Stimulated activated CD4-positive, alpha-beta T cell treated with anti-CD3 and anti-CD28 coated beads, Interleukin-12 subunit alpha, Interleukin-12 subunit beta, amount 100 ng/mL, for 48 hours (primary cell): ENCODE measurements around the gene ASPSCR1.

ENCODE experiments used
- DNase-seq, 3 donors: peaks; one replicate each; pipeline ENCODE4 v3.0.0-alpha.2; 2020; ENCODE audit warnings: low read depth in 2 of 3, low spot score in 1 of 3

ASPSCR1 gene

DNA sequence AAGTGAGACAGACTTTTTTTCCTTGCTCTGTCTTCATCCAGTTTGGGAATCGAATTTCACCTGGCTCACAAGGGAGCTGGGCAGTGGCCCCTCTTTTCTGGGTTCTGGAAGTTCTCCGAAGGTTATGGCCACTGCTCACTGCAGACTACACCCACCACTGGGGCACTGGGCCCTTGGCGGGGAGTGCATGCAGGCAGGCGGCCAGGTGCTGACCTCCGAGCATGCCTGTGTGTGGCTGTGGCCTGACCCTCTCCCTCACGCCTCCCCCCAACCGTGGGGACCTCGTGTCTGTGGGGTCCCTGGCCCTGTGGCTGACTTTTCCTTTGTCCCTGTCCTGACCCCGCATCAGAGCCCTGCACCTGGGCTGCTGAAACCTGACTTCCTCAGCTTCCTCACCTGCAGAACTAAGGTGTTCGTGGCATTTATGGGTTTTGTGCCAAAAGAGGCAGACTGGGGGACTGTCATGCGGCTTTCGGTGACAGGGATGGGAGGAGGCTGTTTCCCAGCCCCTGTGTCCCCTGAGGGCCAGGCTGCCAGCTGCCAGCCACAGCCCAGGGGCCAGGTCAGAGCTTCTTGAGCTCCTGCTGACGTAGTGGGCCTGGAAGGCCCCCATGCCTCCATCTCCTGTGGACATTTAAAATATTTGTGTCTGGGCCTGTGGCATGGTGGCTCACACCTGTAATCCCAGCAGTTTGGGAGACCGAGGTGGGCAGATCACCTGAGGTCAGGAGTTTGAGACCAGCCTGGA lies 21.4 kb downstream of the ASPSCR1 start:
- DNase-seq, result no peak

DNA sequence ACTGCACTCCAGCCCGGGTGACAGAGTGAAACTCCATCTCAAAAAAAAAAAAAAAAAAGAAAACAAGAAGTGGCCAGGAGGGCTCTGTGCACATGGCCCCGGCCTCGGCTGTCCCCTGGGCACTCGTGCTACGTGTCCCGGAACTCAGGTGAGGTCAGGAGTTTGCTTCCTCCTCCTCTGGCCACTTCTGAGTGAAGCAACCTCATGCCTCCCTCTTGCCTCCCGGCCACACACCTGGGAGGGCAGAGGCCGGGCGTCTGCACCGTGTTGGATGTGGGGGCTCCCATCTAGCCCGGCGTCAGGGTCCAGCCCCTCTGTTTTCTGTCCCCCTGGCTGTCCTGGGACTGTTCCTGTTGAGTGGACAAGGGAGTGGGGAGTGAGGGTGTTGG lies 22.2 kb downstream of the ASPSCR1 start:
- no peak for DNase-seq

- DNase-seq, result no peak
These were observed 22.8 kb downstream of the ASPSCR1 start for GRCh38 chr17:81999976-82000802.

DNA sequence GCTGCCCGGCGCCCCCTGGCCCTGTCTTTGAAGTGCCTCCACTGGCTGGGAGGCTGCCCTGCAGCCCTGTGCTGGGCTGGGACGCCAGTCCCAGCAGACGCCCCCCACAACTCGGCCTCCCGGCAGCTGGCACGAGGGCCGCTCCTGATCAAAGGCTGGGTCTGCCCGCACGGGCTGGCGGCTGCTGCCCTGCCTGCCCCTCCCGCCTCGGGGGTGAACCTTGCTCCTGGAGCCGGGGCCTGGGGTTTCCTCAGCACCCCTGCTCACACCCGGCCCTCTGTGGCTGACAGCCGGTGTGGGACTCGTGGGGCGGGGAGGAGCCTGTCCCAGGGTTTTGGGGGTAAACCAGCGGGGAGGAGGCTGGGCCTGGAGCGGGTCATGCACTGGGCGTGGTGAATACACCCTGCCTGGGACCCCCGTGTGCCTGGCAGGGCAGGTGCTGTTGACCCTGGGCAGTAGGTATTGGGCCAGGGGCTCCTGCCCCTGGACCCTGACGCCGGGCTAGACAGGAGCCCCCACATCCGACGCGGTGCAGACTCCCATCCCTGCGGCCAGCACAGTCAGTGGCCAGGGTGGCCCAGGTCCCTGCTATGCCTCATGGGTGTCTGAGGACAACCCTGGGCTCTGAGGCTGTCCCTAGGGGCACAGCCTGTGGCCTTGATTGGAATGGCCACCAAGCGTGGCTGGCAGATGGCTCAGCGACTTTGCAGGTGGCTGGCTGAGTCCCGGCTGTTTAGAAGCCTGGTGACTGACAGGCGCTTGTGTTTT lies 23.6 kb downstream of the ASPSCR1 start:
- DNase-seq, result no peak

DNA sequence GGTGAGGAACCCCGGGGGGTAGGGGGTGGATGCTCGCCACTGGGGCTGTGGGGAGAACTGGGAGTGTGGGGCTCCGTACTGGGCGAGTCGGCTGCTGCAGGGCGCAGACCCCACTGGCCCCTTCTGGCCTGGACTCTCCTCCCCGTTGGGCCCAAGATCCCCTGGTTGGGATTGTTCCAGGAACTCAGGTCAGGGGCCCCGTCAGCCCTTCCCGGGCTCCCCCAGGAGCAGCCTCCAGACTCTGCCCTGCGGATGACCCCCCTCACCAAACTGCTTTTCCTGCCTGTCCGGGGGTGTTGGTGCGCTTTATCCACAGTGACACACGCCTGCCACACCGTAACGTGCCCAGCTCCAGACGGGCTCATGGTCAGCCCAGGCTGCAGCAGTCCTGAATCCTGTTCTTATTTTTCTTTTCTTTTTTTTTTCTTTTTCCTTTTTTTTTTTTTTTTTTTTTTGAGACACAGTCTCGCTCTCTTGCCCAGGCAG lies 24.2 kb downstream of the ASPSCR1 start:
- no peak for DNase-seq

DNA sequence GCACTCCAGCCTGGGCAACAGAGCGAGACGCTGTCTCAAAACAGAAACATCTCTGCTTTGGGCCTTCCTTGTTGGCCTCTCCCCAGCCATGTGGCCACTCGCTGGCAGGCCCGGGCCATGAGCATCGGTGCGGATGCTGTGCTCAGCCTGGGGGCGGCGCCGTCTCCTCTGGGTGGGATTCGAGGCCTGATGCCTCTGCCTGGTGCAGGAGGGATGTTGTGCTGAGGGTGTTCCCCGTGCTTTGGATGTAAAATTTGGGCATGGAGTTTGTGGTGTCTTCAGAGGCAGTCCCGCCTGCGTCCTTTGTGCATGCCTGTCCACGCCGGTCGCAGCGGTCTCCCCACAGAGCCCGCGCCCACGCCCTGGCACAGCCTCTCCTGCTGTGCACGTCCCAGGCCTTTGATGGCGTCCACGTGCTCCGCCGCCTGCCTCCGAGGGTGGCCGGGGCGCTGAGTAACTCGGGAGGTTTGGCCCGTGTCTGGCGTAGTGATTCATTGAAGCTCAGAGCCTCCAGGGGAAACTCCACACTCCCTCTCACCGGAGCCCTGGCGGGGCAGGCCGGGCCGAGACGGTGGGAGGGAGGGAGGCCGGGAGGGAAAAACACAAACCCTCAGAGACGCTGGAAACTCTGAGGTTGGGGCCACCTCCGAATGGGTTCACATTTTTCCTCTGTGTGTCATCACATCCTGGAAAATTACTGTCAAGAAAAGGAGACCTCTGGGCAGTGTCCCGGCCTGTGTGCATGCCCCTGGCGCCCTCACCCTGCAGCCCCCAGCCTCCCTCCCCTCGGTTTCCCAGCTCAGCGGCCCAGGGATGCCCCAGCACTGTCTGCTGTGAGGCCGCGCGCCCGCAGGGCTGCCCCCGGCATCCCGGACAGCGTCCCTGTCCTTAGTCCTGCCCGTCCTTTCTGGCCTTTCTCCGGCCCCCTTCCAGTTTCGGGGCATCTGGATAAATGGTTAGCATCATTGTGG lies 26.3 kb downstream of the ASPSCR1 start:
- peak in 1 of 3 donors; percentile 56 for DNase-seq

DNA sequence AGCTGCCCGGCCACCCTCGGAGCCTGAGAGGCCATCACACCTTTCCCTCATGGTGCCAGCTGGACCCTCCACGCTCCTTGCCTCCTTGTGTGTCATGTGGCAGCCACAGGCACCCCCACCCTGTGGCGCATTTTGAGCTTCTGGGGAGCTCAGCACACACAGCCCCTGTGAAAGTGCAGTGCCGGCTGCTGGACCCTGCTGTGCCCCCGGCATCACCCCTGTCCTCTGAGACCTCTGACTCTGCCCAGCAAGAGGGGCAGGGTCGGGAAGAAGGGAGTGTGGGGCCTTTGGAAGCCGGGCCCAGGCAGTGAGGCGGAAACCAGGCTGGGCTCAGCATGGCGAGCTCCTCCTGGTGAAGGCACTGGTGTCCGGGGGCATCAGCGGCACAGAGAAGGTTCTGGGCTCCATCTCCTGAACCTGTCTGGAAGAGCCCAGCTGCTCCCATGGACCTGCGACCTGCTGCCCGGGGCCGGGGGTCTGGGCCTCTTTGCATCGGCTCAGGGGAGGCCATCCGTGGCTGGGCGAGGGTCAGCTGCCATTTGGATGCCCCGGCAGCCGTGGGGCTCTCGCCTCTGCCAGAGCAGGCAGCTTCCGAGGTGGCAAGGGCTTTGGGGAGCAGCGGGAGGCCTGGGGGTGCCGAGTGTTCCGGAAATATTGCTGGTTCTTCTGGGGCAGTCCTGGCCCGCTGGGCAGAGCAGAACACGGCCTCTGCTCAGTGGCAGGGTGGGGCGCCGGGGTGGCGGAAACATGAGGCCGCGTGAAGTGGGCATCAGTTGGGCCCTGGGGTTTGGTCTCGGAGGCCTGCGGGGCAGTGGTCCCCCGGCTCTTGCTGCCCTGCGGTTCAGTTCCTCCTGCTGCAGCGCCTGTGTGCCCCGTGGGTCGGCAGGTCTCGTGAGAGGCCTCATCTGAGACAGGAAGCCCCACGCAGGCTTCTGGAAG lies 27.4 kb downstream of the ASPSCR1 start:
- DNase-seq, result no peak

DNA sequence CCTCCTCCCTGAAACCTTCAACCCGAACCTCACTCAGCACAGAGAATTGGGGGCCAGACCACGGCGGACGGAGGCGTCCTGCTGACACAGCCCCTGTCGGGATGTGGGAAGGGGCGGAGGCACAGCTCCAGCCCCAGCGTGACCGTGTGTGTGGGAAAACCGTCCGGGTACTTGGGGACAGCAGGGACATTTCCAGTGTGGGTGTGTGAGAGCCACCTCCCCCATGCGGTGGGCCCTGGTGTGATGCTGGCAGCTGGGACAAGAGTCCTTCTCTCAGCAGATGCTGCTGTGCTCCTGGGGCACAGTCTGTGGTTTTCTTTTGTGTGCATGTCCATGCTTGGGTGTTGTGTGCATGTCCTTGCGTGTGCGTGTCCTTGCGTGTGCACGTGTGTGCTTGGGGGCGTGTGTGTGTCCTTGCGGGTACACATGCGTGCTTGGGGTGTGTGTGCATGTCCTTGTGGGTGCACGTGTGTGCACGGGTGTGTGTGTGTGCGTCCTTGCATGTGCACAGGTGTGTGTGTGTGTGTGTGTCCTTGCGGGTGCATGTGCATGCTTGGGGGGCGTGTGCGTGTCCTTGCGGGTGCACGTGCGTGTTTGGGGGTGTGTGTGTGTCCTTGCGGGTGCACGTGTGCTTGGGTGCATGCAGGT lies 28.4 kb downstream of the ASPSCR1 start:
- DNase-seq, result no peak

GRCh38 chr17:82006468-82007227 lies 29.2 kb downstream of the ASPSCR1 start:
- DNase-seq, result no peak

- DNase-seq, result no peak
These were observed 29.7 kb downstream of the ASPSCR1 start for GRCh38 chr17:82007228-82007494.

DNA sequence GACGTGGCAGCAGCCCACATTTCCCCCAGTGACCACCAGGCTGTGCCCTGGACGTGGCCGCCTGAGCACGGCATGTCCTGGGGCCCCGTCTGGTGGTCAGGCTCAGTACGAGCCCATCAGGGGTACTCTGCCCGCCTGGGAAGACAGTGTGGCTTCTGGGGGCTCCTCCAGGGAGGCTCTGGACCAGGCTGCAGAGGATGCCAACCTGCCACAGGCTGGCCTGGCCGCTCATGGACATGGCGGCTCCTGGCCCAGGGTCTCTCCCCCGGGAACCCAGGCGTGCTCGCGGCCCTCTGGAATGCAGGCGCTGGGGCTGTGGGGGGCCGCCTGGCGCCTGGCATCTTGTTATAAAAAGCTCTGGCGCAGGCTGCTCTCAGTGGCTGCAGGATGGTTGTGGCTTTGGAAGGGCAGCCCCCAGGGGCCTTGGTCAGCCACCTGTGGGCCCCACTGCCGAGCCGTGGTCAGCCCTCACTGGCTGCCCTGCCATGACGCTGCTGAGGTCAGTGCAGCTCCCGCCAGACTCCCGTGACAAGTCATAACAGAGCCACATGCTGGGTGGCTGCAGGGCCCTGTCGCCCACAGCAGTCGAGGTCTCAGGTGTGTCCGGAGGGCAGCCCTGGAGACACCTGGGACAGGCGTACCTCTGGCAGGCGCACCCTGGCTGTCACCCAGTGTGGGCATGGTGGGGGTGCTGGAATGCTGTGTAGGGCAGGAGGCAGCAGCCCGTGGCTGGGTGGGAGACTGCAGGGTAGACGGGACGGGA lies 30.2 kb downstream of the ASPSCR1 start:
- no peak for DNase-seq

DNA sequence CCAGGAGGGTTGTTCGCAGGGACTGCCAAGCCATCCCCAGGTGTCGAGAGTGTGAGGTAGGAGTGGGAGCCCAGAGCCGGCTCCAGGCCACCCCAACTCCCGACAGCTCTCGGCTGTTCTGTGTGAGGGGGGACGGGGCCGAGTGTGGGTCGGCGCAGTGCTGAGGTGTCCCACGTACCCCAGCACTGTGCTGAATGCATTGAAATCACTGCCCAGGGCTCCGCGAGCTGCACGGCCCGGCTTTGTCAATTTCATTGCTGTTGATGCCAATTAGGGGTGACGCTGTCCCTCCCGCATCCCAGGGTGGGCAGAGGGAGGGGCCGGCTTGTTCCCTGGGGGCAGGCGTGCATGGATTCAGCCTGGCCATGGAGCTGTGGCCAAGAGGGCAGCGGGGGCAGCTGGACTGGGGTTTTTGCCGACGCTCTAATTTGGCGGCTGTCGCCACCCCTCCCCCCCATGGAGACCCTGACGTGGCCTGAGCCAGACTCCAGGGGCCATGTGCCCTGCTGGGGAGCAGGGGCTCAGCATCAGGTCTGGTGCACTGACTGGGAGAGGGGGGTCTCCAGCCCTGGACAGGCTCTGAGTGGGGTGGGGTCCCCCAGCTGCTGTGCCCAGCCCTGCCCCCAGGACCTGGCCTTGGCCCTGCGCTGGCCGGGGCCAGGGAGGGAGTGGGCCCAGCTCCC lies 31.0 kb downstream of the ASPSCR1 start:
- DNase-seq, result no peak

DNA sequence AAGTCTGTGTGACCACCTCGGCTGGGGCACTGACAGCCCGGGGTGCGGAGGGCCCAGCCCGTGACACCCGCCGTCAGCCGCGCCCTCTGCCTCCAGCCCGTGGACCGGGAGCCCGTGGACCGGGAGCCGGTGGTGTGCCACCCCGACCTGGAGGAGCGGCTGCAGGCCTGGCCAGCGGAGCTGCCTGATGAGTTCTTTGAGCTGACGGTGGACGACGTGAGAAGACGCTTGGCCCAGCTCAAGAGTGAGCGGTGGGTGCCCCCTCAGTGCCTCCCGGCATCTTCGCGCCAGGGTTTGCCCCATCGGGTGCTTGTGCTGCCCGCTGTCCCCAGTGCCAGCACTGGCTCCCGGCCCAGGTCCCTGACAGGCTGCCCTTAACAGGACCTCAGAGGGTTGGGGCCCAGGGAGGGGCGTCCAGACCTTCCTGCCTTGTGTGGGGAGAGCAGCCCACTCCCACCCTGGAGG lies 31.5 kb downstream of the ASPSCR1 start:
- DNase-seq, result no peak

GRCh38 chr17:82009413-82009812 lies 32.0 kb downstream of the ASPSCR1 start:
- no peak for DNase-seq

GRCh38 chr17:82010575-82011525 lies 33.4 kb downstream of the ASPSCR1 start:
- no peak for DNase-seq
